Measurements from ENCODE around the gene ERC2.

ERC2 gene

DNA sequence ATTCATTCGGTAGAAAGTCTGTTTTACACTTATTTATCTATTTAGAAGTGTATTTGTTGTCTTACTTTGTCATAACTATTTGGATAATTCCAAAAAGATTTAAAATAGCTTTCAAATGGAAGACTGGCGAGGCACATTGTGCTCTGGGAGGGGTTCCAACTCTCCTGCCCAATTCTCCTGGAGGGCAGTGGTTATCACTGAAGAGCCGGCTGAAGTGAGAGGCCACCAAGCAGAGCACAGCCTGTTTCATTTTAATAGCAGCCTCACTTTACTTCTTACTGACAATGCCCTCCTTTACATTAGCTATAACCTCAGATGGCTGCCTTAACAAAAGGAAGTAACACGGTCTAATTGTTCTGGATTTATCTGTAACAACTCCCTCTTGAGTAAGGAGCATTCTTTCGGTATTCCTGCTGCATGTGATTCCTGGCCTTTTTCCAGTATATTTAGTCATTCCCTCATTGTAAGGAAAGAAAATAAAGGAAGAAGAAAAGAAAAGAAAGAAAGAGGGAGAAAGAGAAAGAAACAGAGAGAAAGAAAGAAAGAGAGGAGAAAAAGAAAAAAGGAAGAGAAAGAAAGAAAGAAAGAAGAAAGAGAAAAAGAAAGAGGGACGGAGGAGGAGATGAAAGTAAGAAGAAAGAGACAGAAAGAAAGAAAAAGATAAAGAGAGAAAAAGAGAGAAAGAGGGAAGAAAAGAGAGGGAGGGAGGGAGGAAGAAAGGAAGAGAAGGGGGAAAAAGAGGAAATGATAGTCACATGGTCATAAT, 641.4 kb downstream of the ERC2 start:
- DNase-seq (ENCODE audit: low read depth) = no peak

DNA sequence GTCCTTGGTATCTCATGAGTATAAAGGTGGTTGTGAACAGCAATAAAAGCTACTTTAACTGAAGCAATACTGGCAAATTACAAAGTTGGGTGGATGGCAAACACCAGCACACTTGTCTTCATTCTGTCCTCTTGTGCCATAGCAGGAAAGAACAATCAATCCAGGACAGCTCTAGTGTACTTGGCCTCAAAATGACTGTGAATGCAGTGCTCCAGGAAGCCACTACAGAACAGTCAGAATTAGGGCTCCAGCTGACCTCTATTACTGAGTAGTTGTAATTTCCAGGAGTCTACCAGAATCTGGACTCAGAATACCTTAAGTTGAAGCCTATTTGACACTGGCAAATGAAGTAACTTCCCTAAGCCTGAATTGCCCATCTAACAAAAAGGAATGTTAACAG, 642.2 kb downstream of the ERC2 start:
- DNase-seq (ENCODE audit: low read depth) = no peak

DNA sequence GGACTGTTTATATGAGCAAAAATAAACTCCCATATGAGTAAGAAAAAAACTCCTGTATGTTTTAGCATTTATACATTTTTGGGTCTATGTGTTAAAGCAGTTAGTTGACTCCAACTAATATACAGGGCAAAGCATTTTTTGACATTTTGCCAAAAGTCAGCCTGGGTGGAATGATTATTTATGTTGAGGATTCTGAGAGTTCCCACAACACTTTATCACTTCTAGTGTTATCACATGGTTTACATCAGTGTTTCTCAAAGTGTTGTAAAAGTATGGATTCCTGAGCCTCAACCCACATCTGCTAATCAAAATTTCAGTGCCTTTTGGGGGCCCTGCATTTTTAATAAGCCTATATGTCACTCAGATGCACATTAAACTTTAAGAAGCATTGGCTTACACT, 643.9 kb downstream of the ERC2 start:
- DNase-seq (ENCODE audit: low read depth) = no peak

DNA sequence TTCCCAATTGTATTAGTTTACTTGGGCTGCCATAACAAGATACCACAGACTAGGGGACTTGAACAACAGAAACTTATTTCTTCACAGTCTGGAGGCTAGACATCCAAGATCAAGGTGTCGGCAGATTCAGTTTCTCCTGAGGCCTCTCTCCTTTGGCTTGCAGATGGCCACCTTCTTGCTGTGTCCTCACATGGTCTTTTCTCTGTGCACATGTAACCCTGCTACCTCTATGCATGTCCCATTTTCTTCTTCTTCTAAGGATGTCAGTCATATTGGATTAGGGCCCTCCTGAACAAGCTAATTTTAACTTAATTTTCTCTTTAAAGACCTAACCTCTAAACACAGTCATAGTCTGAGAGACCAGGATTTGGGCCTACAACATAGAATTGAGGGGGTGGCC, 644.4 kb downstream of the ERC2 start:
- DNase-seq (ENCODE audit: low read depth) = no peak

DNA sequence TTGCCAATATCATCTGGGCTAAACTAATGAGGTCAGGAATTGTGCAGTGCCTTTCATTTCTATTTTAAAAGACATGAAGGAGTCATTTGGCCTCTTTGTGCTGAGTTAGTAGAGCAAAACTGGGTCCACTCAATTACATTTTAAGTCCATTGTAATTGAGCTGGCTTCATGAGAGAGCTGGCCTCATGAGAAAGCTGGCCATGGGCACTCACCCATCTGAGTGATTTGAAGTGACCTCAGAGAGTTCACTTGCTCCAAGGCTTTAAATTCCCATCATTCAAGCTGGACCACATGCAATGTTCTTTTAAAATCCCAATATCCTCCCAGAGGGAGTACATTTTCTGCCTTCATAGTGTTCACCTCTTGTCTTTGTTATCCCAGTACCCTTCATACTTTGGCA, 645.3 kb downstream of the ERC2 start:
- DNase-seq (ENCODE audit: low read depth) = no peak

DNA sequence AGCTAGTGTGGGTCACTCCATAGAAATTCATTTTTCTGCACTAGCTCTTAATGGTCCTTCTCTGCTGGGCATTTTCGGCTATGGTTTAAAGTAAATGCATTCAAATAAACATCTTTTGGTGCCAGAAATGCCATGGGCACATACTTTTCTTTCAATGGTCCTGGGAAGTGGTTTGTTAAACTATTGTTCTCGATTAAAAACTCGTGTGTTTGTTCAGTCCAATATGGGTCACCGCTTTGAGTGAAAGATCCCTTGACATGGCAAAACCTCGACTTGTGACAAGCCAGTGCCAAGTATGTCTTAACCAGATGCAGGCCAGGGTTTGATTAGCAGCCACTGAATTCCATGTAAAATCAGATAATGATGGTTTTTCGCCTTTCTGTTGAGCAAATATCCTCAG, 649.3 kb downstream of the ERC2 start:
- no peak for DNase-seq (ENCODE audit: low read depth)

DNA sequence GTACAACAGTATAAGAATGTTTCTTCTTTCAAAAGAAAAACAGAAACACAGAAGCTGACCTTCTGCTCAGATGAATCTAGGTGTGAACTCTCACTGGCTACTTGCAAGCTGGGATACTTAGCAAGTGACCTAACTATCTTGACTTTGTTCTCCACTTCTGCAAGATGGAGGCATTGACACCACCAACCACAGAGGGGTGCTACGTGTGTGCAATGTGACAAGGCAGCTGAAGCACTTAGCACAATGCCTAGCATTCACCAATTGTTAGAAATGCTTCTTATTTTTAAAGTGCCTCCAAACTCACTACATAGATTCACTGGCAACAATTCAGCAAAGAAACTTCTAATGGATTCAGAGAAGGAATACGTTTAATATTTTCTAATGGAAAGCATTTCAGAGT, 649.8 kb downstream of the ERC2 start:
- DNase-seq (ENCODE audit: low read depth) = no peak

DNA sequence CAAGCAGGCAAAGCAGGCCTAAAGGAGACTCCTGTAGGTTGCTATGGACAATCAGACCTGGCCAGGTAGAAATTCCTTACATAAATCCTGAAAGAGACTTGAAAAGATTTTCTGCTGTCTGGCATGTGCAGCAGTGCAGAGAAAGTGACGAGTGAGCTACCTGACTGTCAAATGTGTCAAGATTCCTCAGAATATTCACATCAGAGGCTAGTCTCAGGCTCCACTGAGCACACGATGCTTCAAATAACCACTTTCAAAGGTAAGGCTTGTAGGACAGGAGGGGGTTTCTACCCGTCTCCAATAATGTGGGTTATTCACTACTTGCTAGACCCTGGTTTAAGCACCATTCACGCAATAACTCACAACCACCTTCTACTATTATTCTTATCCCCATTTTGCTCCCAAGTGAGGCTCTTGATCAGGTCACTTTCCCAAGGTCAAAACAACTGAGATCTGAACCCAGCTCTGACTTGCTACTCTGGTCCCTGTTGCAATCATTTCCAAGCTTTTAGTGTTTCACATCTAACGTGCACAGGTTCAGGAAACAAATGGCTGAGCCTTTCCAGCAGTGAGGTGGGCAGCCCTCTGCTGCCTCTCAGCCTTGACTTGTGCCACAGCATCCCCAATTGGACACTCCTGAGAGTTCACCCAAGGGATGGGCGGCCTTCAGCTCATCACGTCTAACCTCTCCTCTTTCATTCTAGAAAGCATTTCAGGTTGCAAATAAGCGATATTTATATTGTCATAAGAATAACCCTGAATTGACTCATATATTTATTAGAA, 651.3 kb downstream of the ERC2 start:
- DNase-seq (ENCODE audit: low read depth) = no peak

DNA sequence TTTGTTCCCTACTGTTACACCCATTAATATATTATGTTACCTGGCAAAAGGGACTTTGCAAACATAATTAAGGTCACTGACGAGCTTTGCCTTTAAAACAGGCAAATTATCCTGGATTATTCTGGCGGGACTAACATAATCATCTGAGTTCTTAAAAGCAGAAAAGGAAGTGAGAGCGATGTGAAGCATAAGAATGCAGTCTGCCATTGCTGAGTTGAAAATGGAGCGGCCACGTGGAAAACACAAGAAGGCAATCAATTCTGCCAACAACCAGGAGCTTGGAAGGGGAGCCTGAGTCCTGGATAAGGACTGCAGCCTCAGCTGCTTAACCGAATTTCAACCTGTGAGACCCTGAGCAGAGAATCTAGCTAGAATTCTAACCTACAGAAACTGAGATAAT, 653.0 kb downstream of the ERC2 start:
- DNase-seq (ENCODE audit: low read depth) = no peak

DNA sequence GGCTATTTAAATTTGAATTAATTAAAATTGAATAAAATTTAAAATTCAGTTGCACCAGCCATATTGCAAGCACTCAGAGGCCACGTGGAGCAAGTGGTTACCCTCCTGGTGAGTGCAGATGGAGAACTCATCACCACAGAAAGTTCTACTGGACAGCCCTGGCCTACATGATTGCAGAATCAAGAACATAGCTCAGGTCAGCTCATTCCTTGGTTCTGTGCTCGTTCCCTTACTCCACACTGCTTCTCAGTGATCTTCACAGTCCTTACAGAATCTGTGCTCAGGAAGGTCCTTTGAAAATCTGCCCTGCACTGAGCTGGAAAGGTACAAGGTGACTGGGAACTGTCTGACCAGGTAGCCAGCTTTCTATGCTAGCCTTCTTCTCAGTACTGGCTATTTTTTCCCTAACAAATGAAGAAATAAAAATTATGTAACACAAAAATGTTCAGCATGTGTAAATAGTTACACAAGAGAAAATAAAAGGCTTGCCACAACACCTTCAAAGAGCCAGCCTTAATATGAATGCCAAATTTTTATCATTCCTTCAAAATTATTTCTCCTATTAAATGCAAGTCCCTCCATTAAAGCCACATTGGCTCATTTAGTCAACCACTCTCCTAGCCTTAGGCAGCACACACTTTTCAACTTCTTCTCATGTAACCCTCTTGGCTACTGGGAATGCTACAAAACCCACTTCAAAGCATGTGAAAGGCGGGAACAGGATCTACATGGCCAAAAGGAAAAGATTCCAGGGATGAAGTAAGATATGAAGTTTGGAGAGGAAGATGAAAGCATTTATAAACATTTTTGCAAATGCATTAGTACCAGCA, 654.8 kb downstream of the ERC2 start:
- no peak for DNase-seq (ENCODE audit: low read depth)

DNA sequence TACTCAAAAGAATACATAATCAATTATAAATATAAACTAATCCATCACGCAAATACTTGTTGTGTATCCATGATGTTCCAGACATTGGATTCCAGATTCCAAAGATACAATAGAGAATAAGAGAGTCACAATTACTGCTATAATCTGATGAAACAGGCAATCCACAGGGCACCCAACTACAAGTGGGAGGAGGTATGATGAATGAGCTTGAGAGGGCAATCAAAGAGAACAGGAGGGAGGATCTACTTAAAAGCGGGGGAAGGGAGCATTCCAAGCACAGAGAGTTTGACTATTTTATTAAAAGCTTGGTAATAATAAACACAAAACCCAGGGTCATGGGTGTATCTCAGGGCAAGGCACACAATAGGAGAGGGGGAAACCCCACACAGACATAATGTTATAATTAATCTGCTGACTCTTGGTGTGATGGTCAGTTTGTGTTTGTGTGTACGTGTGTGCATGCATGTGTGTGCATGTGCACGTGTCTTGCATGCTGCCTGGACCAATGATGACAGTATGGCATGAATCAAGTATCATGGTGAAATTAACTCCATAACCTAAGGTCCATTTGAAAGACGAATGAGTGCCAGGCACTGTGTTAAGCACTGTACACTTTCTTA, 655.8 kb downstream of the ERC2 start:
- DNase-seq (ENCODE audit: low read depth) = no peak

DNA sequence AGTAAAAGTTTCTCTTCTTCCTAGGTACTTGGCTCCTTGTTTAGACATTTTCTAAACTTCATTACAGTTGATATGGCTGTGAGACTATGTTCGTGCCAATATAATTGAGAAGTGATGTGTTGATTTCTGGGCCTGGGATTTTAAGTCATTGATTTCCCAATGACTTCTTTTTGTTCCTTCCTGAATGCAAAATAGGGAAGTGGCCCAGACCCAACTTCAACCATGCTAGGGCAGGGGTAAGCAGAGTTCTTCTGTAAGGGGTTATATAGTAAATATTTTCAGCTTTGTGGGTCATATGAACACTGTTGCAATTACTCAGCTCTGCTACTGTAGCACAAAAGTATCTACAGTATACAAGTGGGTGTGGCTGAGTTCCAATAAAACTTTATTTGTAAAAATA, 661.1 kb downstream of the ERC2 start:
- DNase-seq (ENCODE audit: low read depth) = no peak

DNA sequence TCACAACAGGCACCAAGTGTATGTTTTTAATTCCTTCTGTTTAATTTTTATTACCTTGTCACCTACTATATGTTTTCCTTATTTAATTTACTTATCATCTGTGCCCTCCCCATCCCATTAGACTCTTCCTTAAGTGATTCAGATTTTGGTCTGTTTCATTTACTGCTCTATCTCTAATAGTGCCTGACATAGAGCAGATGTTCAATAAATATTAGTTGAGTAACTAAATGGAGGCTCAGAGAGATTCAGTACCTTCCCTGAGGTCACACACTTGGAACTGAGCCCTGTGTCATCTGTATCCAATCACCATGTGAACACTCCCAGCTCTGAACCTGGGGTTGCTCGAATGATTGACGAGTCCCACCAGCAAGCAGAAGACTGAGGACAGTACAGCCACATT, 663.1 kb downstream of the ERC2 start:
- no peak for DNase-seq (ENCODE audit: low read depth)

DNA sequence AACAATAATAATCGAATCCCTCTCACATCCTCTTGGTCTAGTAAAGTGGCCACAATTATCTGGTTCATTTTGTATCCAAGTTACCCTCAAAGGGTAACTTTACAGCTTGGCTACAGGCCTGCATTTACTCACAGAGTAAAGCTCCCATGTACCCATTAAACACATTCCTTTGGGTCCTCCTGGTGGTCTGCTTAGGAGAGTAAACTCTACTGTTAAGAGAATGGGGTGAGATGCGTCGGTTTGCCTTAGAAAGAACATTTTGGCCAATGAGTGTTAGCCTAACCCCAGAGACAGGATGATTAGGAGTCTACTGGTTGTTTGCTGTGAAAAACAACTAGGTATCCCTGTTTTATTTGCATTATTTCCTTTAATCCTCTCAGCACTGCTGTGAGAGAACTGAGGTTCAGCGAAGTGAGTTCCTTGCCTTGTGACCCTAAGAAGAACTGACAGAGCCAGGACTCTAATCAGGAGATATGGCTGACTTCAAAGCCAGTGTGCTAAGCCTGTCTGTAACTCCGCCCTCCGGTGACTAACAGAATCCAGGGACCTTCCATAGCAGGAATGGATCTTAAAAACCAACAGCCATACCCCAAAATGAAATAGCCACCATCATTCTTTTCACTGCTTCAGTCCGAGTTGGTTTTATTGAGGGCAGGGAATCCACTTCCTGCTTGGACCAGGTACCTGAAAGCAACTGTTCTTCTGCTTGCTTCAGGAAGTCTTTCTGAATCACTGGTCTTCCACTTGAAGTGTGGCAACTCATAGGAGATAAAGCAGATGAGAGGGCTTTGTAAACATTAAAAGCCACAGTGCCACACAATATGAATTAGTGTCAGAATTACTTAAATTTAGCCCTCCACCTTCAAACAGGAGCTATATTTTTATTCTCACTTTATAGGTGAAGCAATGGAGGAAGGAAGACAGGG, 663.8 kb downstream of the ERC2 start:
- DNase-seq (ENCODE audit: low read depth) = no peak

DNA sequence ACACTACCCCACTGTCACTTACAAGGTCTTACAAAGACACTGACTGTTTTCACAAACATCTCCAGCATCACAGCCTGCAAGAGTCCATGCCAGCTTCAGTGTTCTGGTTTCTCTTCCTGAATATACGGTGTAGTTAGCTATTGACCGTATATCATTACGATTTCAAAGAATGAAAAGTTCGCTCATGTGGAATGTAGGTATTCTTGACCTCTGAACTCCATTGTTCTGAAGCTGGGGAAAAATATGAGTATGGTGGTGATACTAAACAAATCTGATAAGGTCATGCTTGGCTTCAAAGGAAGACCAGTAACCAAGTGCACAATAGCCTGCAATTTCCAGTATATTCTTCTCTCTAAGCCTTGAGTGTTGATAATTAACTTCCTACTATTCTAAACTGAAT, 665.5 kb downstream of the ERC2 start:
- DNase-seq (ENCODE audit: low read depth) = no peak

DNA sequence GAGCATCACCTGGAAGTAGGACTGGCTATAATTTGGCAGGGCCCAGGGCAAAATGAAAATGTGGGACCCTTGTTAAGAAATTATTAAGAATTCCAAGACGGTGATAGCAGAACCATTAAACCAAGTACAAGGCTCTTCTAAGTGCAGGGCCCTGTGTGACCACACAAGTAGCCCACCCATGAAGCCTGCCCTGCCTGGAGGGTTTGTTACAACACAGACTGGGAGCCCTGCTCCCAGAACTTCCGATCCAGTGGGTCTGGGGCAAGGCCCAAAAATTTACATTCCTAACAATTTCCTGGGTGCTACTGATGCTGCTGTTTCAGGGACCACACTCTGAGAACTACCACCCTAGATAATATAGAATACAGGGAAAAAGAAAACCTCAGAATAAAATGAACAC, 666.6 kb downstream of the ERC2 start:
- DNase-seq (ENCODE audit: low read depth) = no peak

DNA sequence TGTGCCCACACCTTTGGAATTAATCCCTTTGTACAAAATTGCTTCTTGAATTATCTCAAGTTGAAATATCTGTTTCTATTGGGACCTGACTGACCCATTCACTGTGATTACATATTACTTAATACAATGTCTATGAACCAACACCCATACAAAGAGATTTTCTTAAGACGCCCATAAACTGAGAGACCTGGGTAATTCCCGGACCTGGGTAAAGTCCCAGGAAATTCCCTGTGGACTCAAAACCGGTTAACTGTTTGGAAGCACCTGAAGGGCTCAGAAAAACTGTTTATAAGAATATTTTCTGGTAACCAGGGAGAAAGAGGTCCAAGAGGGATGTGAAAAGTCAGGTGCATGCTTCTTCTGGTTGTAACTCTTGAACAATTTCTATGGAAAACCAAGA, 667.2 kb downstream of the ERC2 start:
- DNase-seq (ENCODE audit: low read depth) = no peak

DNA sequence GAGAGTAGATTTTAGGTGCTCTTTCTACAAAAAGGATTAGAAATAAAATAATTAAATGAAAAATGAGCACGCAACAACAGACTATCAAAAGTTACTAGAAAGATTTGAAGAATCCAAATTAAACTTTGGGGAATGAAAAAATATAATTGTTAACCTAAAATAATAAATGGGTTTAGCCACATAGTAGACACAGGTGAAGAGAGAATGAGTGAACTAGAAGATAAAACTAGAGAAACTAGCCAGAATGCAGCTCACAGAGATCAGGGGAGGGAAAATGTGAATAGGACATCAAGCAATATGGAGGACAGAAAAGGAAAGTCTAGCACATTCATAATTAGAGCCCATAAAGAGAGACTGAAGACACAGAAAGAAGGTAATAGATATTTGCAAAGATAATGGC, 670.5 kb downstream of the ERC2 start:
- no peak for DNase-seq (ENCODE audit: low read depth)

DNA sequence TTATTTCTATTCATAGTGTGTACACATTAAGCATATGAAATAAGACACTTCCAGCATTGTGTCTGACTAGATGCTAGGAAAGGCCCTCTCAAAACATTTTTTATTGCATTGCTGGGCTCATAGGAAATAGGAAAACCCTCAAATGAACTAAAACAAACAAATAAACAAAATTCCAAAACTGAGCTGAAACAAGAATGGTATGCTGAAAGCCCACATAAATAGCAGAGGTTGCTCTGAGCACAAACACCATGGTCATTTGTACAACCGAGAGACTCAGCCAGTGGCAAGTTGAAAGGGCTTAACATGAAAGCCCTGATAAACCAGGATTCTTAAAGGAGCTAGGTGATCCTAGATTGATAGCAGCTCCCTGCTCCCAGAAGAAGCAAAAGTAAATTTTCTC, 671.2 kb downstream of the ERC2 start:
- no peak for DNase-seq (ENCODE audit: low read depth)

DNA sequence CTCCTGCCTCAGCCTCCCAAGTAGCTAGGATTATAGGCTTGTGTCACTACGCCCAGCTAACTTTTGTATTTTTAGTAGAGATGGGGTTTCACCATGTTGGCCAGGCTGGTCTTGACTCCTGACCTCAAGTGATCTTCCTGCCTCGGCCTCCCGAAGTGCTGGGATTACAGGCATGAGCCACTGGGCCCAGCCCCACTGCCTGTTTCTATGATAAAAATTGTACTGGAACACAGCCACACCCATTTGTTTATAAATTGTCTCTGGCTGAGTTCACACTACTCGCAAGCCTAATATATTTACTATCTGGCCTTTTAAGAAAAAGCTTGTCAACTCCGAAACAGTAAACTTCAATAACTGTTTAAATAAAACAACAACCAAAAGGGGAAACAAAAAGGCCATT, 671.7 kb downstream of the ERC2 start:
- no peak for DNase-seq (ENCODE audit: low read depth)

DNA sequence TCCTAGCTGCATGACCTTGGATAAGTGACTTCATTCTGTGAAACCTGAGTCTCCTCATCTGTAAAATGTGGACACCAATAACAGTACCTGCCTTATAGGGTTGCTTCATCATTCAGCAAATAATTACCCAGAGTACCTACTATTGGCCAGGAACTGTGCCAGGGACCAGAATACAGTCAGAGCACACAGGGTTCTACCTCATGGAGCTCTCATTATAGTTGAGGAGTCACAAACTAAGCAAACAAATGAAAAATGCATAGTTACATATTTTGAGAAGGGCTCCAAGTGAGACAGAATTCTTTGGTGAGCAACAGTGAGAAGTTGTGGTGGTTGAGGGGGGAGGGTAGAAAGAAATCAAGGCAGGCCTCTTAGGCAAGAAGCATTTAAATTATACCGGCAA, 672.5 kb downstream of the ERC2 start:
- no peak for DNase-seq (ENCODE audit: low read depth)

All from stimulated activated CD8-positive, alpha-beta memory T cell treated with anti-CD3 and anti-CD28 coated beads, Interleukin-15, amount 100 ng/mL, for 24 hours (primary cell).